BE2C (cell line): ENCODE data around the gene SIAH2.

ENCODE experiments used
- DNase-seq: peaks from one replicate; pipeline ENCODE4 v3.0.0-alpha.2; 2020
- H3K27me3 ChIP-seq: fragments of 250-450 bp; sonication (Bioruptor Pico); 2 replicates; pipeline ENCODE4 v1.5.1; 2020; ENCODE audit warnings: mild to moderate bottlenecking
- H3K36me3 ChIP-seq: fragments of 250-450 bp; sonication (Bioruptor Pico); 2 replicates; pipeline ENCODE4 v1.5.1; 2020; ENCODE audit warnings: mild to moderate bottlenecking
- H3K4me1 ChIP-seq: fragments of 250-450 bp; sonication (Bioruptor Pico); 2 replicates; pipeline ENCODE4 v1.5.1; 2020
- H3K4me3 ChIP-seq: 2 replicates; pipeline ENCODE4 v1.5.1; 2011; ENCODE audit warnings: low read depth, low read length
- H3K9me3 ChIP-seq: fragments of 250-450 bp; sonication (Bioruptor Pico); 2 replicates; pipeline ENCODE4 v1.5.1; 2020
- CTCF ChIP-seq: IDR thresholded peaks from 2 replicates; pipeline ENCODE4 v1.5.1; 2012; ENCODE audit warnings: mild to moderate bottlenecking, low read depth, low read length

SIAH2 gene

GRCh38 chr3:150740733-150741496, 22.1 kb downstream of the SIAH2 start:
- H3K4me1 ChIP-seq: peaks cover 10% of the 10 kb centered on the region

GRCh38 chr3:150739877-150740645, 22.9 kb downstream of the SIAH2 start:
- no peak for TF ChIP-seq CTCF
- Histone ChIP-seq H3K27me3 (no peaks in the 10 kb centered on the region), H3K4me3 (no peak overlapping the region), H3K36me3 (peaks cover 17% of the 10 kb centered on the region), H3K9me3 (no peaks in the 10 kb centered on the region), H3K4me1 (peaks cover 10% of the 10 kb centered on the region)
- no peak for DNase-seq

More at GRCh38 chr3:150740733-150741496, 22.1 kb downstream of the SIAH2 start:
- Histone ChIP-seq H3K4me3 (no peak overlapping the region), H3K27me3 (no peaks in the 10 kb centered on the region), H3K36me3 (peaks cover 17% of the 10 kb centered on the region), H3K9me3 (no peaks in the 10 kb centered on the region)
- no peak for TF ChIP-seq CTCF
- DNase-seq: no peak

- DNase-seq: no peak
- H3K27me3 ChIP-seq: no peaks in the 10 kb centered on the region
- TF ChIP-seq CTCF: no peak
- H3K4me3 ChIP-seq: no peak overlapping the region
- peaks cover 10% of the 10 kb centered on the region for H3K4me1 ChIP-seq
- H3K36me3 ChIP-seq: peaks cover 17% of the 10 kb centered on the region
- H3K9me3 ChIP-seq: no peaks in the 10 kb centered on the region
Measured at GRCh38 chr3:150739200-150739863, 23.6 kb downstream of the SIAH2 start.

GRCh38 chr3:150738688-150739087, 24.3 kb downstream of the SIAH2 start:
- no peak for DNase-seq
- no peak for TF ChIP-seq CTCF
- Histone ChIP-seq H3K4me1 (peaks cover 10% of the 10 kb centered on the region), H3K27me3 (no peaks in the 10 kb centered on the region), H3K9me3 (no peaks in the 10 kb centered on the region), H3K4me3 (no peak overlapping the region), H3K36me3 (peaks cover 17% of the 10 kb centered on the region)

GRCh38 chr3:150737874-150738679, 24.9 kb downstream of the SIAH2 start:
- DNase-seq: no peak
- no peaks in the 10 kb centered on the region for H3K27me3 ChIP-seq
- H3K36me3 ChIP-seq: peaks cover 17% of the 10 kb centered on the region
- H3K4me1 ChIP-seq: peaks cover 10% of the 10 kb centered on the region
- no peak overlapping the region for H3K4me3 ChIP-seq
- no peak for TF ChIP-seq CTCF
- no peaks in the 10 kb centered on the region for H3K9me3 ChIP-seq
